CD14-positive monocyte (primary cell): ENCODE data around the gene PAFAH1B2. TPM values are rescaled to one million over a fixed set of nuclear protein-coding genes. Genes with fewer than 3 reads are reported as not detected.

Experiments used
- DNase-seq, 3 donors: peaks; one replicate each; pipeline ENCODE4 v3.0.0-alpha.2; 2011 to 2022
- H2AFZ ChIP-seq: 2 replicates; pipeline ENCODE4 v1.6.0; 2012; ENCODE audit warnings: mild to moderate bottlenecking, low read depth, low read length, inconsistent platforms; ENCODE audit not compliant: insufficient read depth, poor library complexity, severe bottlenecking
- H3K27ac ChIP-seq, 2 donors: 1 replicate in 1 of 2; 2 replicates in 1 of 2; pipeline ENCODE4 v1.5.1; 2012 to 2013; ENCODE audit warnings: low read length in 2 of 2, control low read depth in 1 of 2, inconsistent platforms in 1 of 2, low read depth in 1 of 2, mild to moderate bottlenecking in 1 of 2
- H3K27me3 ChIP-seq, 2 donors: one replicate each; pipeline versions ENCODE4 v1.6.0 to v1.6.1; 2011 to 2013; ENCODE audit warnings: low read length in 2 of 2; ENCODE audit not compliant: control insufficient read depth in 2 of 2, insufficient read depth in 2 of 2
- H3K36me3 ChIP-seq, 2 donors: replicated peaks in 1 of 2; 1 replicate in 1 of 2; 2 replicates in 1 of 2; pipeline versions ENCODE4 v1.5.1 to v1.6.1; 2012 to 2013; ENCODE audit warnings: low read length in 2 of 2, control low read depth in 1 of 2, inconsistent platforms in 1 of 2, mild to moderate bottlenecking in 1 of 2; ENCODE audit not compliant: insufficient read depth in 2 of 2, control insufficient read depth in 1 of 2
- H3K4me1 ChIP-seq, 2 donors: 1 replicate in 1 of 2; 2 replicates in 1 of 2; pipeline versions ENCODE4 v1.5.1 to v1.6.1; 2012 to 2013; ENCODE audit warnings: low read length in 2 of 2, control low read depth in 1 of 2, inconsistent platforms in 1 of 2, mild to moderate bottlenecking in 1 of 2, moderate library complexity in 1 of 2; ENCODE audit not compliant: insufficient read depth in 2 of 2, control insufficient read depth in 1 of 2
- H3K4me2 ChIP-seq: replicated peaks from 2 replicates; pipeline ENCODE3; 2012; ENCODE audit warnings: low read length, moderate library complexity, mild to moderate bottlenecking; ENCODE audit not compliant: poor library complexity, severe bottlenecking; ENCODE audit errors: extremely low read depth
- H3K4me3 ChIP-seq, 3 experiments: fragments of 200-600 bp in 1 of 3; sonication (generic) in 1 of 3; replicated peaks in 1 of 3; 1 replicate in 2 of 3; 2 replicates in 1 of 3; pipeline ENCODE4 v1.5.1; 2011 to 2013; ENCODE audit warnings: low read length in 3 of 3, mild to moderate bottlenecking in 3 of 3, control low read depth in 2 of 3, low read depth in 2 of 3, inconsistent platforms in 1 of 3, moderate library complexity in 1 of 3
- H3K79me2 ChIP-seq: 2 replicates; pipeline ENCODE4 v1.6.0; 2012; ENCODE audit warnings: mild to moderate bottlenecking, control low read depth, inconsistent platforms, low read length, moderate library complexity; ENCODE audit not compliant: insufficient read depth
- H3K9ac ChIP-seq: 2 replicates; pipeline ENCODE4 v1.6.0; 2017; ENCODE audit warnings: low read length, mild to moderate bottlenecking; ENCODE audit not compliant: insufficient read depth, poor library complexity, severe bottlenecking
- H3K9me3 ChIP-seq, 2 donors: replicated peaks in 1 of 2; 1 replicate in 1 of 2; 2 replicates in 1 of 2; pipeline versions ENCODE4 v1.5.1 to v1.6.1; 2012 to 2013; ENCODE audit warnings: low read length in 2 of 2, control low read depth in 1 of 2; ENCODE audit not compliant: control insufficient read depth in 1 of 2, insufficient read depth in 1 of 2
- H4K20me1 ChIP-seq: 2 replicates; pipeline ENCODE4 v1.6.0; 2012; ENCODE audit warnings: mild to moderate bottlenecking, low read length, control low read depth, moderate library complexity; ENCODE audit not compliant: insufficient read depth
- H3K27ac Mint-ChIP-seq, 7 donors: one replicate each; pipeline ENCODE4 v1.8.0; 2020; ENCODE audit warnings: mild to moderate bottlenecking in 7 of 7, mixed read lengths in 7 of 7, moderate library complexity in 6 of 7, inconsistent platforms in 2 of 7
- H3K27me3 Mint-ChIP-seq, 3 donors: one replicate each; pipeline ENCODE4 v1.8.0; 2021 to 2022; ENCODE audit warnings: low read depth in 3 of 3, mild to moderate bottlenecking in 3 of 3, mixed read lengths in 3 of 3, moderate library complexity in 3 of 3, inconsistent platforms in 1 of 3
- H3K36me3 Mint-ChIP-seq, 2 donors: one replicate each; pipeline ENCODE4 v1.8.0; 2020; ENCODE audit warnings: mixed read lengths in 2 of 2, inconsistent platforms in 1 of 2, mild to moderate bottlenecking in 1 of 2
- H3K4me1 Mint-ChIP-seq: one replicate; pipeline ENCODE4 v1.8.0; 2020; ENCODE audit warnings: mild to moderate bottlenecking, mixed read lengths
- H3K4me3 Mint-ChIP-seq, 2 donors: one replicate each; pipeline ENCODE4 v1.8.0; 2020; ENCODE audit warnings: mild to moderate bottlenecking in 2 of 2, mixed read lengths in 2 of 2, moderate library complexity in 1 of 2
- H3K9me3 Mint-ChIP-seq, 7 donors: one replicate each; pipeline ENCODE4 v1.8.0; 2020 to 2022; ENCODE audit warnings: mixed read lengths in 7 of 7, mild to moderate bottlenecking in 6 of 7, moderate library complexity in 6 of 7, inconsistent platforms in 2 of 7
- CTCF ChIP-seq: fragments of 200-600 bp; IDR thresholded peaks from one replicate; pipeline ENCODE4 v1.8.0; 2022; ENCODE audit warnings: antibody characterized with exemption, mild to moderate bottlenecking
- WGBS: methylation state at CpG from one replicate; pipeline ENCODE4 v1.1.5; 2013; ENCODE audit warnings: missing lambda C conversion rate; ENCODE audit not compliant: insufficient coverage; 5-methylcytosine and 5-hydroxymethylcytosine counted together
- intact Hi-C, 2 donors: fragments of 100-400 bp; cut with micrococcal nuclease; formaldehyde crosslinking; loops; one replicate each; pipeline versions ENCODE4 v1.15.0 to v1.15.1; 2023
- polyA plus RNA-seq, 3 donors: library from polyadenylated mRNA; depleted of rRNA in 1 of 3; unstranded in 2 of 3; stranded (reverse) in 1 of 3; fragments of 300-500 nt in 2 of 3; fragments of >200 nt in 1 of 3; fragmentation: Illumina TruSeq in 2 of 3; gene quantifications; 1 replicate in 2 of 3; 2 replicates in 1 of 3; pipeline ENCODE4 v1.2.3, GENCODE V29; 2012 to 2021

PAFAH1B2 gene
- polyA plus RNA-seq, 3 donors = 16.9 to 25.1 (median 23.7) TPM

GRCh38 chr11:117212697-117213355, 68.7 kb downstream of the PAFAH1B2 start:
- H3K9me3 Mint-ChIP-seq = no peaks in the 10 kb centered on the region
- Histone ChIP-seq H3K79me2 (no peaks in the 10 kb centered on the region), H3K27ac (no peak overlapping the region), H3K36me3 (peaks cover 49 to 77% of the 10 kb centered on the region in 2 donors), H3K4me2 (no peak overlapping the region), H3K9ac (no peak overlapping the region), H2AFZ (no peak overlapping the region), H3K27me3 (no peaks in the 10 kb centered on the region), H3K9me3 (no peaks in the 10 kb centered on the region), H3K4me1 (no peaks in the 10 kb centered on the region), H4K20me1 (no peaks in the 10 kb centered on the region), H3K4me3 (no peak overlapping the region)
- TF ChIP-seq CTCF = no peak
- intact Hi-C loops = no loop called here
- WGBS = 89% methylated on average over 6 of the region's 11 CpGs
- H3K36me3 Mint-ChIP-seq = peaks cover 64 to 87% of the 10 kb centered on the region in 2 donors
- H3K4me3 Mint-ChIP-seq = no peak overlapping the region
- no peaks in the 10 kb centered on the region for H3K4me1 Mint-ChIP-seq
- H3K27ac Mint-ChIP-seq = peak overlapping the region in 1 of 7 donors; percentile 15
- peaks cover 0 to 3% (median 0%) of the 10 kb centered on the region in 3 donors for H3K27me3 Mint-ChIP-seq
- DNase-seq = no peak

GRCh38 chr11:117214404-117215110, 70.5 kb downstream of the PAFAH1B2 start:
- no peak for TF ChIP-seq CTCF
- no peak overlapping the region for H2AFZ ChIP-seq
- no peak overlapping the region for H3K4me2 ChIP-seq
- Mint-ChIP-seq H3K4me1 (no peaks in the 10 kb centered on the region), H3K27me3 (peaks cover 0 to 3% (median 0%) of the 10 kb centered on the region in 3 donors), H3K27ac (peak overlapping the region in 2 of 7 donors; percentile 1 to 6), H3K36me3 (peaks cover 78 to 96% of the 10 kb centered on the region in 2 donors), H3K4me3 (no peak overlapping the region), H3K9me3 (no peaks in the 10 kb centered on the region)
- H3K27me3 ChIP-seq = no peaks in the 10 kb centered on the region
- intact Hi-C loops = no loop called here
- 98% methylated on average over 5 of the region's 7 CpGs for WGBS
- H4K20me1 ChIP-seq = no peaks in the 10 kb centered on the region
- no peaks in the 10 kb centered on the region for H3K9me3 ChIP-seq
- DNase-seq = no peak
- peaks cover 66 to 92% of the 10 kb centered on the region in 2 donors for H3K36me3 ChIP-seq
- no peak overlapping the region for H3K27ac ChIP-seq
- H3K4me3 ChIP-seq = no peak overlapping the region
- H3K9ac ChIP-seq = no peak overlapping the region
- H3K79me2 ChIP-seq = no peaks in the 10 kb centered on the region
- no peaks in the 10 kb centered on the region for H3K4me1 ChIP-seq
